Measurements from ENCODE around the gene XRCC5.

DNA sequence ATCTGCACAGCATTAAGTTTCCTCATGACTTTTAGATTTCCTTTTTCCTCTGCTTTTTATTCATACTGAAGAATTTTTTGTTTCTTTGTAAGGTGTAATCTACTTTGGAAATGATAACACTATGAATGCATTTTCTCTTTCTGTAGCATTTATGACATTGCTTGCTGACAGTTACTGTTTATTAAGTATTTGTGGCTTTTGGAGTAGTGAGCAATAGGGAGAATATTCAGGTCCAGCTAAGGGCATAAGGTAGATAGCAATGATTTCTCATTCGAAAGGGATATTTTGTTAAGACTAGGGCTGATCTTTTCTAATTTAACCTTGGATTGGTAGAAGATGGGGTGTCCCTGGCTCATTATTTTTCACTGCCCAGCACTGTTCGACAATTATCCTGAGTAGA is 80.3 kb downstream of the XRCC5 start:
- TF ChIP-seq, protein P1, sequence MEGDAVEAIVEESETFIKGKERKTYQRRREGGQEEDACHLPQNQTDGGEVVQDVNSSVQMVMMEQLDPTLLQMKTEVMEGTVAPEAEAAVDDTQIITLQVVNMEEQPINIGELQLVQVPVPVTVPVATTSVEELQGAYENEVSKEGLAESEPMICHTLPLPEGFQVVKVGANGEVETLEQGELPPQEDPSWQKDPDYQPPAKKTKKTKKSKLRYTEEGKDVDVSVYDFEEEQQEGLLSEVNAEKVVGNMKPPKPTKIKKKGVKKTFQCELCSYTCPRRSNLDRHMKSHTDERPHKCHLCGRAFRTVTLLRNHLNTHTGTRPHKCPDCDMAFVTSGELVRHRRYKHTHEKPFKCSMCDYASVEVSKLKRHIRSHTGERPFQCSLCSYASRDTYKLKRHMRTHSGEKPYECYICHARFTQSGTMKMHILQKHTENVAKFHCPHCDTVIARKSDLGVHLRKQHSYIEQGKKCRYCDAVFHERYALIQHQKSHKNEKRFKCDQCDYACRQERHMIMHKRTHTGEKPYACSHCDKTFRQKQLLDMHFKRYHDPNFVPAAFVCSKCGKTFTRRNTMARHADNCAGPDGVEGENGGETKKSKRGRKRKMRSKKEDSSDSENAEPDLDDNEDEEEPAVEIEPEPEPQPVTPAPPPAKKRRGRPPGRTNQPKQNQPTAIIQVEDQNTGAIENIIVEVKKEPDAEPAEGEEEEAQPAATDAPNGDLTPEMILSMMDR (IDR thresholded peaks at IDR 0.05; ENCODE audit: control extremely low read depth in 1 of 3, insufficient read depth in 1 of 3, low read depth in 1 of 3, low read length in 3 of 3) = no peak
- TF ChIP-seq EP300 (IDR thresholded peaks at IDR 0.05; ENCODE audit: borderline replicate concordance in 1 of 2, low read depth in 2 of 2, low read length in 2 of 2) (no peak), SIRT6 (IDR thresholded peaks at IDR 0.05; ENCODE audit: low read length) (no peak), ZNF274 (IDR thresholded peaks at IDR 0.05; ENCODE audit: borderline replicate concordance, extremely low read depth, low read length) (no peak), CREB1 (IDR thresholded peaks at IDR 0.05) (no peak), EZH2 (IDR thresholded peaks at IDR 0.05; ENCODE audit: low read depth, low read length, severe bottlenecking) (no peak), CBX5 (IDR thresholded peaks at IDR 0.05; ENCODE audit: low read depth, low read length) (no peak), TAF1 (IDR thresholded peaks at IDR 0.05; ENCODE audit: low read depth, low read length) (no peak), ASH2L (IDR thresholded peaks at IDR 0.05; ENCODE audit: low read length) (no peak), POLR2AphosphoS5 (IDR thresholded peaks at IDR 0.05; ENCODE audit: low read depth, low read length) (no peak)
- TF ChIP-seq, protein P2, sequence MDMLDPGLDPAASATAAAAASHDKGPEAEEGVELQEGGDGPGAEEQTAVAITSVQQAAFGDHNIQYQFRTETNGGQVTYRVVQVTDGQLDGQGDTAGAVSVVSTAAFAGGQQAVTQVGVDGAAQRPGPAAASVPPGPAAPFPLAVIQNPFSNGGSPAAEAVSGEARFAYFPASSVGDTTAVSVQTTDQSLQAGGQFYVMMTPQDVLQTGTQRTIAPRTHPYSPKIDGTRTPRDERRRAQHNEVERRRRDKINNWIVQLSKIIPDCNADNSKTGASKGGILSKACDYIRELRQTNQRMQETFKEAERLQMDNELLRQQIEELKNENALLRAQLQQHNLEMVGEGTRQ (IDR thresholded peaks at IDR 0.05; ENCODE audit: low read length) = no peak

All from H1 (cell line).